ENCODE measurements around the gene DOK4. TPM values are rescaled to one million over a fixed set of nuclear protein-coding genes. Genes with fewer than 3 reads are reported as not detected.

Gene DOK4
- total RNA-seq, 1 experiment from 2014 or later: 4.9 TPM

- no peaks in the 10 kb centered on the region; the same call in 1 of the 2 replicates for H3K4me1 ChIP-seq (ENCODE audit: insufficient read depth, low read length)
- no peak overlapping the region for H3K9ac ChIP-seq (ENCODE audit: low read length)
- no peaks in the 10 kb centered on the region for H3K9me3 ChIP-seq (ENCODE audit: low read length)
- no peak overlapping the region for H3K4me2 ChIP-seq (ENCODE audit: low read length)
- H3K9me2 ChIP-seq (replicated peaks; ENCODE audit: low read length): no peaks in the 10 kb centered on the region
- ChIA-PET CTCF (no interaction called here), POLR2A (ENCODE audit: unreplicated experiment) (no interaction called here)
- H2AFZ ChIP-seq (ENCODE audit: low read length): no peak overlapping the region
- no peaks in the 10 kb centered on the region for H3K36me3 ChIP-seq (ENCODE audit: low read depth, low read length)
- DNase-seq (no peak), ATAC-seq (no peak)
- H3K4me3 ChIP-seq (ENCODE audit: low read length): no peak overlapping the region
- H4K20me1 ChIP-seq (ENCODE audit: low read length): no peaks in the 10 kb centered on the region
- no peak overlapping the region for H3K27ac ChIP-seq (ENCODE audit: low read length)
- TF ChIP-seq EZH2phosphoT487 (IDR thresholded peaks at IDR 0.05; ENCODE audit: borderline replicate concordance, low read length) (no peak), CTCF (conservative IDR thresholded peaks at IDR 0.05; ENCODE audit: low read depth, low read length) (no peak), EZH2 (IDR thresholded peaks at IDR 0.05; ENCODE audit: low read length, unreplicated experiment) (no peak)
- no peaks in the 10 kb centered on the region for H3K27me3 ChIP-seq (ENCODE audit: low read length)
- H3K79me2 ChIP-seq (ENCODE audit: low read length): no peaks in the 10 kb centered on the region
- BruUV-seq (replicated peaks): no TSS peak
- intact Hi-C loops (cut with micrococcal nuclease): no loop called here
- H3F3A ChIP-seq (ENCODE audit: low read length, unreplicated experiment): no peaks in the 10 kb centered on the region
These were observed 5.5 kb downstream of the DOK4 start for GRCh38 chr16:57480754-57481230.

GRCh38 chr16:57479976-57480753 is 6.1 kb downstream of the DOK4 start:
- no peak overlapping the region for H3K4me3 ChIP-seq (ENCODE audit: low read length)
- H3K27me3 ChIP-seq (ENCODE audit: low read length): no peaks in the 10 kb centered on the region
- no peaks in the 10 kb centered on the region for H3F3A ChIP-seq (ENCODE audit: low read length, unreplicated experiment)
- no peaks in the 10 kb centered on the region for H3K4me1 ChIP-seq (ENCODE audit: insufficient read depth, low read length)
- H3K36me3 ChIP-seq (ENCODE audit: low read depth, low read length): no peaks in the 10 kb centered on the region
- H3K79me2 ChIP-seq (ENCODE audit: low read length): no peaks in the 10 kb centered on the region
- no peaks in the 10 kb centered on the region for H3K9me3 ChIP-seq (ENCODE audit: low read length)
- intact Hi-C loops (cut with micrococcal nuclease): no loop called here
- H3K9me2 ChIP-seq (replicated peaks; ENCODE audit: low read length): no peaks in the 10 kb centered on the region
- CTCF ChIA-PET: no interaction called here
- TF ChIP-seq EZH2phosphoT487 (IDR thresholded peaks at IDR 0.05; ENCODE audit: borderline replicate concordance, low read length): no peak
- no peaks in the 10 kb centered on the region for H4K20me1 ChIP-seq (ENCODE audit: low read length)
- H2AFZ ChIP-seq (ENCODE audit: low read length): no peak overlapping the region
- no TSS peak for BruUV-seq (replicated peaks)
- no peak overlapping the region for H3K9ac ChIP-seq (ENCODE audit: low read length)
- no peak overlapping the region for H3K27ac ChIP-seq (ENCODE audit: low read length)
- no peak overlapping the region for H3K4me2 ChIP-seq (ENCODE audit: low read length)
- ATAC-seq: no peak
- POLR2A ChIA-PET (ENCODE audit: unreplicated experiment): no interaction called here
- no peak for DNase-seq

GRCh38 chr16:57479205-57479975 is 6.9 kb downstream of the DOK4 start:
- DNase-seq: no peak
- intact Hi-C loops (cut with micrococcal nuclease): no loop called here
- H3K4me3 ChIP-seq (ENCODE audit: low read length): no peak overlapping the region

More at GRCh38 chr16:57479205-57479975, 6.9 kb downstream of the DOK4 start:
- Histone ChIP-seq H3K79me2 (ENCODE audit: low read length) (no peaks in the 10 kb centered on the region), H2AFZ (ENCODE audit: low read length) (no peak overlapping the region), H3K4me1 (ENCODE audit: insufficient read depth, low read length) (no peaks in the 10 kb centered on the region), H3K27ac (ENCODE audit: low read length) (no peak overlapping the region), H3K27me3 (ENCODE audit: low read length) (no peaks in the 10 kb centered on the region), H3K9me3 (ENCODE audit: low read length) (no peaks in the 10 kb centered on the region), H3K4me2 (ENCODE audit: low read length) (no peak overlapping the region), H3K9me2 (replicated peaks; ENCODE audit: low read length) (no peaks in the 10 kb centered on the region), H4K20me1 (ENCODE audit: low read length) (no peaks in the 10 kb centered on the region), H3K9ac (ENCODE audit: low read length) (no peak overlapping the region), H3F3A (ENCODE audit: low read length, unreplicated experiment) (no peaks in the 10 kb centered on the region), H3K36me3 (ENCODE audit: low read depth, low read length) (no peaks in the 10 kb centered on the region)
- ChIA-PET CTCF (no interaction called here), POLR2A (ENCODE audit: unreplicated experiment) (no interaction called here)
- ATAC-seq: no peak
- no TSS peak for BruUV-seq (replicated peaks)
- TF ChIP-seq EZH2 (IDR thresholded peaks at IDR 0.05; ENCODE audit: low read length, unreplicated experiment) (no peak), EZH2phosphoT487 (IDR thresholded peaks at IDR 0.05; ENCODE audit: borderline replicate concordance, low read length) (no peak), CTCF (conservative IDR thresholded peaks at IDR 0.05; ENCODE audit: low read depth, low read length) (no peak)
